Heart left ventricle (tissue), 16 donors: ENCODE data around the gene KLHL41. TPM values are rescaled to one million over a fixed set of nuclear protein-coding genes. Genes with fewer than 3 reads are reported as not detected.
"Not testable (repeated sequence)": the region's sequence is repeated elsewhere in the genome, so short reads cannot be mapped to it uniquely, and the experiment has no call there.

ENCODE experiments used
- ATAC-seq, 4 donors: fragments of 200-7000 bp; cut with Tn5 transposase; one replicate each; pipeline ENCODE4 v1.9.1; 2020 to 2022; ENCODE audit warnings: moderate library complexity in 4 of 4, mild to moderate bottlenecking in 3 of 4, moderate number of reproducible peaks in 1 of 4
- DNase-seq, 5 donors: peaks; one replicate each; pipeline ENCODE4 v3.0.0-alpha.2; 2020
- H3K27ac ChIP-seq, 12 donors: fragments of 200-600 bp; sonication (generic) in 4 of 12; one replicate each; pipeline versions ENCODE4 v1.5.0 to v1.8.0; 2016 to 2022; ENCODE audit warnings: mild to moderate bottlenecking in 2 of 12
- H3K27me3 ChIP-seq, 9 donors: fragments of 200-600 bp; sonication (generic) in 2 of 9; one replicate each; pipeline versions ENCODE4 v1.5.1 to v1.8.0; 2016 to 2022; ENCODE audit warnings: mild to moderate bottlenecking in 3 of 9
- H3K36me3 ChIP-seq, 9 donors: fragments of 200-600 bp; sonication (generic) in 2 of 9; one replicate each; pipeline versions ENCODE4 v1.5.0 to v1.8.0; 2018 to 2022; ENCODE audit warnings: mild to moderate bottlenecking in 2 of 9
- H3K4me1 ChIP-seq, 12 donors: fragments of 200-600 bp; sonication (generic) in 4 of 12; one replicate each; pipeline versions ENCODE4 v1.5.0 to v1.8.0; 2016 to 2022; ENCODE audit warnings: mild to moderate bottlenecking in 3 of 12
- H3K4me3 ChIP-seq, 12 donors: fragments of 200-600 bp; sonication (generic) in 4 of 12; one replicate each; pipeline versions ENCODE4 v1.5.0 to v1.8.0; 2017 to 2022; ENCODE audit warnings: mild to moderate bottlenecking in 9 of 12, moderate library complexity in 4 of 12
- H3K9me3 ChIP-seq, 12 donors: fragments of 200-600 bp; sonication (generic) in 4 of 12; one replicate each; pipeline versions ENCODE4 v1.5.0 to v1.8.0; 2016 to 2022; ENCODE audit warnings: mild to moderate bottlenecking in 1 of 12
- CTCF ChIP-seq, 12 donors: fragments of 200-600 bp; sonication (generic) in 4 of 12; IDR thresholded peaks; one replicate each; pipeline versions ENCODE4 v1.5.0 to v1.8.0; 2018 to 2022; ENCODE audit warnings: antibody characterized with exemption in 12 of 12, mild to moderate bottlenecking in 5 of 12
- POLR2A ChIP-seq, 2 donors: fragments of 450-650 bp; IDR thresholded peaks; one replicate each; pipeline ENCODE4 v1.6.1; 2017; ENCODE audit warnings: antibody characterized with exemption in 2 of 2, mild to moderate bottlenecking in 2 of 2, moderate library complexity in 2 of 2
- WGBS, 4 donors: extraction: QIAGEN DNeasy Blood & Tissue Kit in 2 of 4; methylation state at CpG; one replicate each; pipeline versions ENCODE4 v1.1.5 to v1.1.7; 2013 to 2018; 5-methylcytosine and 5-hydroxymethylcytosine counted together
- intact Hi-C, 10 donors: fragments of 100-400 bp; cut with DNase I; formaldehyde crosslinking; loops; one replicate each; pipeline versions ENCODE4 v1.11.1 to v1.14.2; 2022
- polyA plus RNA-seq, 2 donors: library from polyadenylated mRNA; stranded (reverse); fragments of 200-250 nt; gene quantifications; one replicate each; pipeline ENCODE4 v1.2.3, GENCODE V29; 2013
- total RNA-seq, 9 donors: library from RNA; depleted of rRNA in 2 of 9; stranded (reverse); fragments of >200 nt in 2 of 9; fragmentation: NEBNext Ultra II Directional in 3 of 9; extraction: Animal tissue kit (Norgen Biotek cat#: 25700) in 3 of 9; gene quantifications; one replicate each; pipeline versions ENCODE4 v1.1.0 to v1.2.4, GENCODE V29; 2016 to 2023
- donor health status: ischemic (EF 13 %, LVEDD 7.1; RV severe dilation, severe dysfunction).
- donor health status: healthy with polysubstance abuse.
- donor health status: DM: no; HTN: yes; CAD: no.
- donor health status: DM: no; HTN: no; CAD: no.
- donor health status: ischemic (EF 25% LVEDD 6.9; RV normal size, moderate dysfunction).
- donor health status: ischemic (EF 25% LVEDD 5.7; RV mildly dilated, moderate dysfunction).
- donor health status: healthy.
- donor health status: DM: yes; HTN: yes; CAD: no.
- donor health status: ischemic (EF 35%, LVEDD 5.7; RV mildly dilated, moderate dysfunction).
- donor health status: nonischemic (EF 11% LVEDD 7.7; RV severe dilation, severe dysfunction).
- donor health status: DM: yes; HTN: yes; CAD: no.
- donor health status: PGD.
- donor health status: ischemic (EF 29% LVEDD 5.4; RV normal size, mild dysfunction).
- donor health status: nonischemic (EF 23%, LVEDD 6.1; RV moderate dilation, normal function).

KLHL41 gene
- total and polyA plus RNA-seq, 11 donors = 48.4 to 263 (median 103) TPM

- peak overlapping the region in 11 of 12 donors; percentile 7 to 83 (median 58) for H3K27ac ChIP-seq
- H3K4me1 ChIP-seq = peaks cover 0 to 27% (median 7%) of the 10 kb centered on the region in 12 donors
- peak overlapping the region in 10 of 12 donors; percentile 38 to 54 (median 46) for H3K4me3 ChIP-seq
- TF ChIP-seq POLR2A (IDR thresholded peaks at IDR 0.05) (no peak), CTCF (IDR thresholded peaks at IDR 0.05) (no peak)
- no peak for DNase-seq
- peaks cover 0 to 4% (median 0%) of the 10 kb centered on the region in 9 donors for H3K36me3 ChIP-seq
- WGBS, 4 donors = 59 to 63% (median 60%) methylated on average over 1 of the region's 1 CpG
- no peaks in the 10 kb centered on the region for H3K27me3 ChIP-seq
- no peaks in the 10 kb centered on the region for H3K9me3 ChIP-seq
- intact Hi-C loops = no loop called here
- peak in 2 of 4 donors; percentile 24 to 40 for ATAC-seq
Observed at GRCh38 chr2:169511818-169512217, 2.3 kb downstream of the KLHL41 start.

GRCh38 chr2:169512525-169512924 lies 3.0 kb downstream of the KLHL41 start:
- intact Hi-C loops = no loop called here
- ATAC-seq = no peak
- TF ChIP-seq CTCF (IDR thresholded peaks at IDR 0.05) (no peak), POLR2A (IDR thresholded peaks at IDR 0.05) (no peak)

GRCh38 chr2:169513094-169513493 lies 3.6 kb downstream of the KLHL41 start:
- Histone ChIP-seq H3K27me3 (no peaks in the 10 kb centered on the region), H3K4me3 (peak overlapping the region in 5 of 12 donors; percentile 38 to 52 (median 47)), H3K36me3 (peaks cover 0 to 7% (median 0%) of the 10 kb centered on the region in 9 donors), H3K9me3 (no peaks in the 10 kb centered on the region), H3K27ac (peak overlapping the region in 10 of 12 donors; percentile 34 to 83 (median 60)), H3K4me1 (peaks cover 0 to 27% (median 5%) of the 10 kb centered on the region in 12 donors)
- no peak for TF ChIP-seq POLR2A (IDR thresholded peaks at IDR 0.05)
- no peak for TF ChIP-seq CTCF (IDR thresholded peaks at IDR 0.05)
- no peak for ATAC-seq
- no peak for DNase-seq
- intact Hi-C loops = no loop called here
- WGBS, 4 donors = 95 to 100% (median 99%) methylated on average over 1 of the region's 1 CpG

More at GRCh38 chr2:169512525-169512924, 3.0 kb downstream of the KLHL41 start:
- Histone ChIP-seq H3K27me3 (no peaks in the 10 kb centered on the region), H3K27ac (peak overlapping the region in 10 of 12 donors; percentile 34 to 83 (median 60)), H3K4me3 (peak overlapping the region in 10 of 12 donors; percentile 38 to 54 (median 46)), H3K4me1 (peaks cover 0 to 27% (median 6%) of the 10 kb centered on the region in 12 donors), H3K36me3 (peaks cover 0 to 4% (median 0%) of the 10 kb centered on the region in 9 donors), H3K9me3 (no peaks in the 10 kb centered on the region)
- 53 to 66% (median 59%) methylated on average over 2 of the region's 2 CpGs for WGBS, 4 donors
- no peak for DNase-seq

GRCh38 chr2:169513926-169514325 lies 4.4 kb downstream of the KLHL41 start:
- ATAC-seq (peak in 3 of 4 donors; percentile 62 to 68 (median 65)), DNase-seq (peak in 2 of 5 donors; percentile 26 to 58)
- H3K27me3 ChIP-seq = no peaks in the 10 kb centered on the region
- H3K4me1 ChIP-seq = peaks cover 0 to 26% (median 4%) of the 10 kb centered on the region in 12 donors
- H3K27ac ChIP-seq = peak overlapping the region in 9 of 12 donors; percentile 3 to 83 (median 33)
- no peaks in the 10 kb centered on the region for H3K9me3 ChIP-seq
- peak overlapping the region in 1 of 12 donors; percentile 5 for H3K4me3 ChIP-seq
- H3K36me3 ChIP-seq = peaks cover 0 to 14% (median 2%) of the 10 kb centered on the region in 9 donors
- WGBS, 4 donors = 36 to 45% (median 40%) methylated on average over 3 of the region's 3 CpGs
- TF ChIP-seq CTCF (IDR thresholded peaks at IDR 0.05) (no peak), POLR2A (IDR thresholded peaks at IDR 0.05) (no peak)
- intact Hi-C loops = no loop called here

GRCh38 chr2:169514758-169515157 lies 5.3 kb downstream of the KLHL41 start:
- peaks cover 0 to 14% (median 2%) of the 10 kb centered on the region in 9 donors for H3K36me3 ChIP-seq
- peaks cover 0 to 20% (median under 1%) of the 10 kb centered on the region in 12 donors for H3K4me1 ChIP-seq
- WGBS, 4 donors = 92 to 94% (median 93%) methylated on average over 7 of the region's 7 CpGs
- H3K4me3 ChIP-seq, H3K9me3 ChIP-seq, H3K27me3 ChIP-seq, ATAC-seq, DNase-seq, intact Hi-C loops: not testable (repeated sequence)
- peak overlapping the region in 2 of 12 donors; percentile 3 to 27 for H3K27ac ChIP-seq

- ATAC-seq = peak in 2 of 4 donors; percentile 51 to 52
- Histone ChIP-seq H3K27ac (peak overlapping the region in 2 of 12 donors; percentile 1 to 48), H3K36me3 (peaks cover 0 to 25% (median 8%) of the 10 kb centered on the region in 9 donors), H3K4me1 (peaks cover 0 to 20% (median 0%) of the 10 kb centered on the region in 12 donors)
- DNase-seq, H3K9me3 ChIP-seq, H3K4me3 ChIP-seq, intact Hi-C loops, H3K27me3 ChIP-seq: not testable (repeated sequence)
- WGBS, 4 donors = 84 to 93% (median 89%) methylated on average over 10 of the region's 10 CpGs
Observed at GRCh38 chr2:169516488-169516995, 7.0 kb downstream of the KLHL41 start.
